Spleen (tissue), 7 donors: ENCODE data around the gene PTPRK.

ENCODE experiments used
- POLR2A ChIP-seq, 3 donors: fragments of 450-650 bp; IDR thresholded peaks; one replicate each; pipeline ENCODE4 v1.5.1; 2017; ENCODE audit warnings: antibody characterized with exemption in 3 of 3, mild to moderate bottlenecking in 1 of 3
- POLR2AphosphoS5 ChIP-seq, 3 donors: sonication (generic); formaldehyde crosslinking; IDR thresholded peaks; one replicate each; pipeline ENCODE4 v1.5.1; 2017; ENCODE audit warnings: antibody characterized with exemption in 3 of 3
- TF ChIP-seq, protein P1 (sequence below), 11 experiments: fragments of 200-600 bp in 7 of 11; fragments of 450-650 bp in 4 of 11; sonication (generic) in 4 of 11; IDR thresholded peaks in 8 of 11; conservative IDR thresholded peaks in 3 of 11; 1 replicate in 7 of 11; 2 replicates in 4 of 11; pipeline versions ENCODE4 v1.4.0 to v1.8.0; 2016 to 2021; ENCODE audit warnings: antibody characterized with exemption in 11 of 11, inconsistent platforms in 4 of 11, mild to moderate bottlenecking in 1 of 11
- donor health status: DM: no; HTN: no; CAD: no; lungs with moderate emphysema.
- donor health status: DM: no; HTN: no; CAD: no.
- donor health status: DM: no; HTN: no; CAD: no.

DNA sequence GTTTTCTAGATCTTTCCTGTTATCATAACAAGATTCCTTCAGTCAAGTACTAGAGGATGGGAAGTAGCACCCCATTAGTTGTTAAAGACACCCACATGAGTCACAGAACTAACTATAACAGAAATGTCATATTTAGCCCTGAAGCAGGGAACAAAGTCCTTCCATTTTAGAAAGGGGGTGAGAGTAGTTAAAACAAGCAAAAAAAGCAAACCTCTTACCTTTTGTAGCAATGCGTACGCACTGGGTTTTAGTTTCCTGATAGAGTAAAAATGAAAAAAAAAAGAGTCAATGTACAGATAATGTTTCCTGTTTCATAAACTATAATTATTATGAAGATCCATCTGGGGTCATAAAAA, 455.9 kb downstream of the PTPRK start:
- TF ChIP-seq, protein P1, sequence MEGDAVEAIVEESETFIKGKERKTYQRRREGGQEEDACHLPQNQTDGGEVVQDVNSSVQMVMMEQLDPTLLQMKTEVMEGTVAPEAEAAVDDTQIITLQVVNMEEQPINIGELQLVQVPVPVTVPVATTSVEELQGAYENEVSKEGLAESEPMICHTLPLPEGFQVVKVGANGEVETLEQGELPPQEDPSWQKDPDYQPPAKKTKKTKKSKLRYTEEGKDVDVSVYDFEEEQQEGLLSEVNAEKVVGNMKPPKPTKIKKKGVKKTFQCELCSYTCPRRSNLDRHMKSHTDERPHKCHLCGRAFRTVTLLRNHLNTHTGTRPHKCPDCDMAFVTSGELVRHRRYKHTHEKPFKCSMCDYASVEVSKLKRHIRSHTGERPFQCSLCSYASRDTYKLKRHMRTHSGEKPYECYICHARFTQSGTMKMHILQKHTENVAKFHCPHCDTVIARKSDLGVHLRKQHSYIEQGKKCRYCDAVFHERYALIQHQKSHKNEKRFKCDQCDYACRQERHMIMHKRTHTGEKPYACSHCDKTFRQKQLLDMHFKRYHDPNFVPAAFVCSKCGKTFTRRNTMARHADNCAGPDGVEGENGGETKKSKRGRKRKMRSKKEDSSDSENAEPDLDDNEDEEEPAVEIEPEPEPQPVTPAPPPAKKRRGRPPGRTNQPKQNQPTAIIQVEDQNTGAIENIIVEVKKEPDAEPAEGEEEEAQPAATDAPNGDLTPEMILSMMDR (IDR thresholded peaks at IDR 0.05 in 8 of 11, conservative IDR thresholded peaks at IDR 0.05 in 3 of 11) = no peak
- TF ChIP-seq POLR2A (IDR thresholded peaks at IDR 0.05) (no peak), POLR2AphosphoS5 (IDR thresholded peaks at IDR 0.05) (no peak)
